Stimulated activated memory B cell treated with anti-CD40 and anti-IgM and Interleukin-4, amounts not matched to agents 10 μg/mL and 1 μg/mL and 100 μg/mL, for 72 hours (primary cell): ENCODE measurements around the gene PMEPA1.

Source experiments
- ATAC-seq: fragments of 150-1000 bp; cut with Tn5 transposase; 2 replicates; pipeline ENCODE4 v1.10.0; 2021
- H3K27ac Mint-ChIP-seq: one replicate; pipeline ENCODE4 v1.8.0; 2022; ENCODE audit warnings: mild to moderate bottlenecking, mixed read lengths
- H3K27me3 Mint-ChIP-seq: one replicate; pipeline ENCODE4 v1.8.0; 2022; ENCODE audit warnings: mixed read lengths
- H3K36me3 Mint-ChIP-seq: one replicate; pipeline ENCODE4 v1.8.0; 2022; ENCODE audit warnings: mixed read lengths
- H3K4me1 Mint-ChIP-seq: one replicate; pipeline ENCODE4 v1.8.0; 2022; ENCODE audit warnings: mixed read lengths
- H3K4me3 Mint-ChIP-seq: one replicate; pipeline ENCODE4 v1.8.0; 2022; ENCODE audit warnings: mild to moderate bottlenecking, moderate library complexity, mixed read lengths
- H3K9me3 Mint-ChIP-seq: one replicate; pipeline ENCODE4 v1.8.0; 2022; ENCODE audit warnings: mixed read lengths

Gene PMEPA1

DNA sequence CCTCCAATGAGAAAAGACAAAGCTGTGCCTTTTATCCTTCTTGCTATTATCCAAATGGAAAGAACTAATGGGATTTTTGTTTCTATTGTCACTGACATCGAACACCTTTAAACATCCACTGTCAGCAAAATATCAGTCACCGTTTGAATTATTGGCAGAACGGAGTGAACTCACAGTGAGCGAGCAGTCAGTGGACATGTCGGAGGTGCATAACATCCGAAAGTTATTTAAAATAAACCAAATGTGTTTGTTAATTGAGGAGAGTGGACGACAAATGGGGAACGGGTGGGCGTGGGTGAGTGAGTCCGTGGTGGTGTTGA is 38.8 kb downstream of the PMEPA1 start:
- peaks cover 37% of the 10 kb centered on the region for H3K4me1 Mint-ChIP-seq
- H3K4me3 Mint-ChIP-seq, result no peak overlapping the region
- no peak overlapping the region for H3K27ac Mint-ChIP-seq
- H3K9me3 Mint-ChIP-seq, result no peaks in the 10 kb centered on the region
- no peak for ATAC-seq
- H3K27me3 Mint-ChIP-seq, result no peaks in the 10 kb centered on the region
- H3K36me3 Mint-ChIP-seq, result no peaks in the 10 kb centered on the region

DNA sequence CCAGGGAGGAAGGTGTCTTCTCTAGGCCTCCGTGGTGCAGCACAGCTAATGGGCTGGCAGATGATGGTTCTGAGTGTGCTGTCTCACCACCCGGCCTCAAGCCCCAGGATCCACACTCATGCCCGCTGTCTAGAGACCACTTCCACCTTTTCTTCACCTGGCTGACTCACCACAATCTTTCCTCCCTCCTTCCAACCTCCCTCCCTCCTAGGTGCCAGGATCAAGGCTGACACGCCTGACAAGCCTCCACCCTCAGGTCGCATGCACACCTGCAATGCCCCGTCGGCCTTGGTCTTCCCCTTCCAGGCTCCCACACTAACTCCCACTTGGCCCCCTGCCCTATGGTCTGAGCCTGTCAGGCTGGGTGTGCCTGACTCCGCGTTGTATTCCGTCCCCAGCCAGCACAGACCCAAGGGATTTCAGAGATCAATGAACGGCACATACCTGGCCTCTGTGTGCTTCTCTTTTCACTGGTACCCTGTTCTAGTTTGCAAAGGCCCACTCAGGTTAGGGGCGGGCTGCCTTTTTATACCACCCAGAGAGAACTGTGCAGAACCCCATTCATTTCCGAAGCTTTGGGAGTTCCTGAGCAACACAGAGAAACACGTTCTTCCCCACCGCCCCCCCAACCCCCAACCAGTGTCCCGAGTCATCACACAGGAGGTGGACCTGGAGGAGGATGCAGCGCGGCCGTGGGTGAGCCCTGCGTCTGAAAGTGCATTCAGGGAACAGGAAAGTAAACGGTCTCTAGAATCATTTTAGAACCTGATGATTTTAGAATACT is 39.3 kb downstream of the PMEPA1 start:
- Mint-ChIP-seq H3K27ac (no peak overlapping the region), H3K36me3 (no peaks in the 10 kb centered on the region)

GRCh38 chr20:57669632-57670031 is 40.2 kb downstream of the PMEPA1 start:
- no peaks in the 10 kb centered on the region for H3K9me3 Mint-ChIP-seq
- no peak overlapping the region for H3K27ac Mint-ChIP-seq
- H3K4me1 Mint-ChIP-seq, result peaks cover 30% of the 10 kb centered on the region

More for the DNA sequence above, 39.3 kb downstream of the PMEPA1 start:
- Mint-ChIP-seq H3K27me3 (no peaks in the 10 kb centered on the region), H3K4me3 (no peak overlapping the region), H3K4me1 (peaks cover 32% of the 10 kb centered on the region), H3K9me3 (no peaks in the 10 kb centered on the region)
- no peak for ATAC-seq

GRCh38 chr20:57667924-57668782 is 41.7 kb downstream of the PMEPA1 start:
- ATAC-seq, result no peak
- H3K27me3 Mint-ChIP-seq, result no peaks in the 10 kb centered on the region
- no peak overlapping the region for H3K4me3 Mint-ChIP-seq
- H3K9me3 Mint-ChIP-seq, result no peaks in the 10 kb centered on the region
- H3K27ac Mint-ChIP-seq, result no peak overlapping the region
- peaks cover 22% of the 10 kb centered on the region for H3K4me1 Mint-ChIP-seq
- no peaks in the 10 kb centered on the region for H3K36me3 Mint-ChIP-seq

More at GRCh38 chr20:57669632-57670031, 40.2 kb downstream of the PMEPA1 start:
- H3K36me3 Mint-ChIP-seq, result no peaks in the 10 kb centered on the region
- H3K27me3 Mint-ChIP-seq, result no peaks in the 10 kb centered on the region
- no peak overlapping the region for H3K4me3 Mint-ChIP-seq
- no peak for ATAC-seq

DNA sequence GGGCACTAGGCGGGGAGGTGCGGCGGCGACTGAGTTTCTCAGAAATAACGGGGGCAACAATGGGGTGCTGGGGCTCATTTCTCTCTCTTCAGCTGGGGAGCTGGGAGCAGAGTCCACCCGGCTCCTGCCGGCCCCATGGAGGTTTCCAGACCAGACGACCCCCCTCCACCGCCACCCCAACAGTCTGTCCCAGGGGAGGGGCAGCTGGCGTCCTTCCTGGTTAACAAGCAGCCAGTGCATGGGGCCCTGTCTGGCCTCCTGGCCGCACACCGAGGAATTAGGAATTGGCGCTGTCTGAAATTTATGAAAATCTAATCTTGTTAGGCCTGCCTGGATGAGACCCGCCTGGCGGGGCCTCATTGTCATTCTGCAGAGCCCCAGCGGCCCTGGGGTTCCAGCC is 42.4 kb downstream of the PMEPA1 start:
- no peak for ATAC-seq
- Mint-ChIP-seq H3K36me3 (no peaks in the 10 kb centered on the region), H3K4me1 (peaks cover 24% of the 10 kb centered on the region)

GRCh38 chr20:57666834-57667157 is 43.0 kb downstream of the PMEPA1 start:
- Mint-ChIP-seq H3K27me3 (no peaks in the 10 kb centered on the region), H3K36me3 (no peaks in the 10 kb centered on the region), H3K27ac (no peak overlapping the region), H3K4me1 (peaks cover 27% of the 10 kb centered on the region), H3K9me3 (no peaks in the 10 kb centered on the region), H3K4me3 (no peak overlapping the region)
- ATAC-seq, result no peak

More for the DNA sequence above, 42.4 kb downstream of the PMEPA1 start:
- H3K9me3 Mint-ChIP-seq, result no peaks in the 10 kb centered on the region
- H3K4me3 Mint-ChIP-seq, result no peak overlapping the region
- H3K27ac Mint-ChIP-seq, result no peak overlapping the region
- H3K27me3 Mint-ChIP-seq, result no peaks in the 10 kb centered on the region

DNA sequence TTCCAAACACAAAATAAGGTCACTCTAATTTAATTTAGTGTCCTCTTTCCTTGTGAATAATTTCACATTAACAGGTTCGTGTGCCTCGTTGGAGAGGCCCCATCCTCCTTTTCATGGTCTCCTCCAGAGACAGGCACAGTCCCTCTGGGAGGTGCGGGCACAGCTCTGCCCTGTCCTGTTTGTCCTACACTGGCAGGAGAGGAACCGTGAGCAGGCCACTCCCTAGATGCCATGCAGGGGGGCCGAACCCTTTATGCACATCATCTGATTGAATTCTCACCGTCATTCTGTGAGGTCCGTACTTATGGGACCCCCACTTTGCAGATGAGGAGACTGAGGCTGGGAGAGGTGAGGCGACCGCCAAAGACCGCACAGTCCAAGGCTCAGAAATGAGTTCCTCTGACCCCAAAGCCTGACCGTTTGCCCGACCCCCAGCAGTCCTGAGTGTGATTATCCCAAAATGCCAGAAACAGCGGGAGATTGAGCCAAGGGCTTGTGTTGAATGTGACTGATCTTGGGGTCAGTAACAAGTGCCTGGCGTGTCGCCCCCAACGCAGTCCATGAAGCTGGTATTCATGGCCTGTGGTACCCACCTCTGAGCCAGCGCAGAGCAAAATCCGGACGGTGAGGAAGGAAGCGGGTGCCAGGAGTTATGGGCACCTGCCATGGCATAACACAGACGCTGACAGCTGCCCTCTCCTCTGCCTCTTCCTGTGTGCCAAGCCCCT is 43.5 kb downstream of the PMEPA1 start:
- ATAC-seq, result no peak

GRCh38 chr20:57665589-57665971 is 44.2 kb downstream of the PMEPA1 start:
- no peak overlapping the region for H3K27ac Mint-ChIP-seq
- no peaks in the 10 kb centered on the region for H3K36me3 Mint-ChIP-seq

More for the DNA sequence above, 43.5 kb downstream of the PMEPA1 start:
- Mint-ChIP-seq H3K4me1 (peaks cover 30% of the 10 kb centered on the region), H3K4me3 (no peak overlapping the region), H3K27me3 (no peaks in the 10 kb centered on the region), H3K9me3 (no peaks in the 10 kb centered on the region), H3K36me3 (no peaks in the 10 kb centered on the region), H3K27ac (no peak overlapping the region)

DNA sequence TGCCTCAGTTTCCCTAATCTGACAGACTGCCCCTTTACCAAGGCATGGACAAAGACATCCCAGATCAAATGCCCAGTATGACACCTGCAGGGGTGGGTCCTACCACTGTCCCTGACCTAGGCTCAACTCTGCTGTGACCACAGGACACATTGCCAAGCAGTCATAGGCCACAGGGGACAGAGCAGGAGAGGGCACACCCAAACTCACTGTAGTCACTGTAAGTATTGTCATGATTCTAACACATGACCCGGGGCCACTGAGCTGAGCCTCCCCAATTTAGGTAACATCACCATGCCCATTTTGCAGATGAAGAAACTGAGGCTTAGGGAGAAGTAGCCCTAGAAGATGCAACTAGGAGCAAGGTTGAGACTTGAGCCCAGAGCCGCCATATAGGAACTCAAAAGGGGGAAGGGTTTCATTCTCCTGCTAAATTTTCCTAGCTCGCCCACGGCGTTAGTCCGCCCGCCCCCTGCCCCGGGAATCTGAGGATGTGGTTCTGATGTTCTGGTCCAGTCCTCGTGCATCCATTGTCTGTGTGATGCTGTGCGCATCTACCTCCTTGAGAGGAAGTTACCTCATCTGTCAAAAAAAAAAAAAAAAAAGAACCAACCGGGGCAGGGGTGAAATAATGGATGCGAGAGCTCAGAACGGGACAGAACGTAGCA is 44.8 kb downstream of the PMEPA1 start:
- H3K4me3 Mint-ChIP-seq, result no peak overlapping the region

More at GRCh38 chr20:57665589-57665971, 44.2 kb downstream of the PMEPA1 start:
- no peak for ATAC-seq
- Mint-ChIP-seq H3K4me3 (no peak overlapping the region), H3K9me3 (no peaks in the 10 kb centered on the region), H3K27me3 (no peaks in the 10 kb centered on the region), H3K4me1 (peaks cover 32% of the 10 kb centered on the region)

GRCh38 chr20:57664476-57664875 is 45.3 kb downstream of the PMEPA1 start:
- Mint-ChIP-seq H3K4me1 (peaks cover 30% of the 10 kb centered on the region), H3K36me3 (no peaks in the 10 kb centered on the region), H3K27me3 (no peaks in the 10 kb centered on the region), H3K4me3 (no peak overlapping the region), H3K27ac (no peak overlapping the region), H3K9me3 (no peaks in the 10 kb centered on the region)
- no peak for ATAC-seq

More for the DNA sequence above, 44.8 kb downstream of the PMEPA1 start:
- H3K9me3 Mint-ChIP-seq, result no peaks in the 10 kb centered on the region
- no peaks in the 10 kb centered on the region for H3K36me3 Mint-ChIP-seq
- H3K27me3 Mint-ChIP-seq, result no peaks in the 10 kb centered on the region
- no peak overlapping the region for H3K27ac Mint-ChIP-seq
- ATAC-seq, result no peak
- peaks cover 30% of the 10 kb centered on the region for H3K4me1 Mint-ChIP-seq

DNA sequence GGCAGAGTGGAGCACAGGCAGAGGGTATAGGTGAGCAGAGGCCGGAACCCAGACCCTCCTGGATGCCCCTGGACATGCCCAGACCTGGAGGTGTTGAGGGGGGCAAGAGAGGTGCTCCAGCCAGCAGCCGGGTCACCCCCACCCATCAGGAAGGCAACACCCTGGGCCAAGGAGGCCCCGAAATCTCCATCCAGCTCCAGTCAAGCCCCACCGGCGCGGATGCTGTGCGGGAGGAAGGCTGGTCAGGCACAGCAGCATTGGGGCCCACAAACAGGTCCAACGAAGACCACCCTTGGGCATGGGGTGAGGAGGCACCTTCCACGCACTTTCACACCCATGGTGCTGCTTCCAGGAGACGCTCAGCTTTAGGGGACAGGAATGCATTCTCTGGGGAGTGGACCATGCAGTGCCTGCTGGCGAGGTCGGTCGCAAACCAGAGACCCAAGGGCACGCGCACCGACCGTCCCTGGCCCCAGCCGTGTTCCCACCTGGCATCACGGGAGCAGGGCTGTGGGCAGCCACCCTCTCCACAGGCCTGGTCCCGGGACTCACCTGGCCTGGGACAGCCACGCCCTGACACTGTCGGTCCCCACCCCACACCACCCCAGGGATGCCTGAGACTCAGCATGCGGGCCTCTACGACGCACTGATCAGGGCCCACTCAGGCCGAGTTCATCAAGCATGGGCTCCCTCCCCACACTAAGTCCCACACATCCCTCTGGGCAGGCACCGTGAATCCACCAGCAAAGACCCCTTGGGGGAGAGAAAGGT is 45.9 kb downstream of the PMEPA1 start:
- H3K27me3 Mint-ChIP-seq, result no peaks in the 10 kb centered on the region
- H3K4me1 Mint-ChIP-seq, result peaks cover 33% of the 10 kb centered on the region
- H3K27ac Mint-ChIP-seq, result no peak overlapping the region
- ATAC-seq, result no peak
- H3K36me3 Mint-ChIP-seq, result peaks cover 2% of the 10 kb centered on the region
- H3K9me3 Mint-ChIP-seq, result no peaks in the 10 kb centered on the region
- no peak overlapping the region for H3K4me3 Mint-ChIP-seq

GRCh38 chr20:57663241-57663640 is 46.6 kb downstream of the PMEPA1 start:
- peaks cover 8% of the 10 kb centered on the region for H3K36me3 Mint-ChIP-seq
- peaks cover 35% of the 10 kb centered on the region for H3K4me1 Mint-ChIP-seq

GRCh38 chr20:57662456-57663240 is 47.2 kb downstream of the PMEPA1 start:
- no peak overlapping the region for H3K4me3 Mint-ChIP-seq
- ATAC-seq, result no peak
- peaks cover 41% of the 10 kb centered on the region for H3K4me1 Mint-ChIP-seq
- no peaks in the 10 kb centered on the region for H3K27me3 Mint-ChIP-seq
- peaks cover 12% of the 10 kb centered on the region for H3K36me3 Mint-ChIP-seq
- no peak overlapping the region for H3K27ac Mint-ChIP-seq
- no peaks in the 10 kb centered on the region for H3K9me3 Mint-ChIP-seq

More at GRCh38 chr20:57663241-57663640, 46.6 kb downstream of the PMEPA1 start:
- Mint-ChIP-seq H3K27me3 (no peaks in the 10 kb centered on the region), H3K9me3 (no peaks in the 10 kb centered on the region), H3K4me3 (no peak overlapping the region), H3K27ac (no peak overlapping the region)
- no peak for ATAC-seq
